ENCODE data around the gene PTDSS2.
"Not testable (repeated sequence)": the region's sequence is repeated elsewhere in the genome, so short reads cannot be mapped to it uniquely, and the experiment has no call there.

Gene PTDSS2

DNA sequence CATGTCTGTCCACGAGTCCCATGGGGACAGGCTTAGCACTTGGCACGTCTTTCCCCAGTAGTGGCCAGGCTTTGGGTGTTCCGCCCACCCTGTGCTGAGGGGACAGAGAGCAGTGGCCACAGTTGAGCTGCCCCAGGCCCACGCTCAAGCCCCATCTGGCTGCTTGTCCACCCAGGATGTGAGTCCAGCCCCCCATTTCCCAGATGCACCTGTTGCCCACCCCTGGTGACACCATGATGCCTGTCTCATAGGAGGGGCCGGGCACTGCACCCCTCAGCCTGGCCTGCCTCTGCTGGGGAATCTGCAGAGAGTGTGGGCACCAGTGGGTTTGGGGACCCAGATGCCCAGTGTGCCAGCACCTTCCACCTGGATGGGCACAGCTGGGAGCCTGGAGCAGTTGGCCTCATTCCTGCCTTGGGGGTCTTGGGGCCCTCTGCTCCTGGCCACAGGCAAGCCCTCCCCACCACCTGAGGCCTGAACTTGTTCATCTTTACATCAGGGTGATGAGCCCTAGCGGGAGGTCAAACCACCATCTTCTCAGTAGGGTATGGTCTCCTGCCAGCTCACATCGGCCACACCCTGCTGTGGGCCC lies 41.0 kb upstream of the PTDSS2 start:
- no peak overlapping the region for H3K27ac Mint-ChIP-seq (ENCODE audit: low read depth)
- H3K4me3 Mint-ChIP-seq: no peak overlapping the region
- no peaks in the 10 kb centered on the region for H3K27me3 Mint-ChIP-seq
- DNase-seq (ENCODE audit: low spot score in 2 of 2): no peak
- no peaks in the 10 kb centered on the region for H3K9me3 Mint-ChIP-seq
- H3K4me1 Mint-ChIP-seq: peaks cover 16% of the 10 kb centered on the region
- no peak for ATAC-seq (replicated peaks; ENCODE audit: extremely low read depth, poor library complexity, severe bottlenecking)
- H3K36me3 Mint-ChIP-seq (ENCODE audit: insufficient read depth): peaks cover 14% of the 10 kb centered on the region

DNA sequence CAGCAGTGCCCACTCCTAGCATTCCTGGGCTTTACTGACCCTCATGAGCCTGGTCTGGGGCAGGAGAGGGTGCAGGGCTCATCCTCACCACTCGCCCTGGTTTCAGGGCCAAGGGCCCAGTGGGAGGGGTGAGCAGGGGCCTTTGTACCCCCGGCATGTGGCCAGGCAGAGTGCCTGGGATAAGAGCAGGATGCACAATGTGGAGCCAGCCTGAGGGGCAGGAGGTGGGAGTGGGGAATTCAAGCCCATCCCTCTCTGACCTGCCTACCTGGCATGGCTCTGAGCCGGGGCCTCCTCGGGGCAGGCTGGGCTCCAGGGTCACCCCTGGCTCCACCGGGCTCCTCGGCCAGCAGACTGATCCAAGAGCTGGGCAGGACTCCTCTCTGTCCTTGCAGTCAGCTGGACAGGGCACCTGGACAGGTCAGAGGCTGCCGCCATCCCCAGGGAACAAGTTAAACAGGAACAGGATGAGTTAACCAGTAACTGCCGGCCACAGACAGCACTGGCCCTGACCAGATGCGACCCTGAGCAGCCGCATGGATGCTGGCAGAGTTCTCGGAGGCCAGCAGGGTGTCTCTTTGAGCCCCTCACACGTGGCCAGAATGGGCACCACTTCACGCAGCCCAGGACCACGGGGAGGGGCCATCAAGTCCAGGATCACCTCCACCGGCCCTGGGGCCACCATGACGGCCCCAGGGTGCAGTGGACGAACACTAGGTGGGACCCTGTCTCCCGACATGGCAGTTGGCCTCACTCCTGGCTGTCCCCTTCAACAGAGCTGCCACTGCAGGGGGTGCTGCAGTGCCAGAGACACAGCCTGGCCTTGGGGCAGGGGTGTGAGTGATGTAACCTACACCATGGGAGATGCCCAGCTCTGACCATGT lies 40.2 kb upstream of the PTDSS2 start:
- Mint-ChIP-seq H3K9me3 (no peaks in the 10 kb centered on the region), H3K36me3 (ENCODE audit: insufficient read depth) (peaks cover 20% of the 10 kb centered on the region), H3K4me1 (peaks cover 22% of the 10 kb centered on the region), H3K27me3 (no peaks in the 10 kb centered on the region), H3K4me3 (no peak overlapping the region), H3K27ac (ENCODE audit: low read depth) (no peak overlapping the region)
- DNase-seq (ENCODE audit: low spot score in 2 of 2): no peak
- no peak for ATAC-seq (replicated peaks; ENCODE audit: extremely low read depth, poor library complexity, severe bottlenecking)

DNA sequence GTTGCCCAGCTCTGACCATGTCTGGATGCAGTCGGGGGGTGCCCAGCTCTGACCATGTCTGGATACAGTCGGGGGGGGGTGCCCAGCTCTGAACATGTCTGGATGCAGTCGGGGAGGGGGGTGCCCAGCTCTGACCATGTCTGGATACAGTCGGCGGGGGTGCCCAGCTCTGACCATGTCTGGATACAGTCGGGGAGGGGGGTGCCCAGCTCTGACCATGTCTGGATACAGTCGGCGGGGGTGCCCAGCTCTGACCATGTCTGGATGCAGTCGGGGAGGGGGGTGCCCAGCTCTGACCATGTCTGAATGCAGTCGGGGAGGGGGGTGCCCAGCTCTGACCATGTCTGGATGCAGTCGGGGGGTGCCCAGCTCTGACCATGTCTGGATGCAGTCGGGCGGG lies 39.4 kb upstream of the PTDSS2 start:
- ATAC-seq (replicated peaks; ENCODE audit: extremely low read depth, poor library complexity, severe bottlenecking); H3K9me3 Mint-ChIP-seq; H3K27me3 Mint-ChIP-seq; H3K4me3 Mint-ChIP-seq; DNase-seq (ENCODE audit: low spot score in 2 of 2); H3K27ac Mint-ChIP-seq (ENCODE audit: low read depth): not testable (repeated sequence)
- H3K4me1 Mint-ChIP-seq: peaks cover 14% of the 10 kb centered on the region
- H3K36me3 Mint-ChIP-seq (ENCODE audit: insufficient read depth): peaks cover 25% of the 10 kb centered on the region

DNA sequence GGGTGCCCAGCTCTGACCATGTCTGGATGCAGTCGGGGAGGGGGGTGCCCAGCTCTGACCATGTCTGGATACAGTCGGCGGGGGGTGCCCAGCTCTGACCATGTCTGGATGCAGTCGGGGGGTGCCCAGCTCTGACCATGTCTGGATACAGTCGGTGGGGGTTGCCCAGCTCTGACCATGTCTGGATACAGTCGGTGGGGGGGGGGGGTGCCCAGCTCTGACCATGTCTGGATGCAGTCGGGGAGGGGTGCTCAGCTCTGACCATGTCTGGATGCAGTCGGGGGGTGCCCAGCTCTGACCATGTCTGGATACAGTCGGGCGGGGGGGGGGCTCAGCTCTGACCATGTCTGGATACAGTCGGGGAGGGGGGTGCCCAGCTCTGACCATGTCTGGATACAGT lies 38.6 kb upstream of the PTDSS2 start:
- Mint-ChIP-seq H3K36me3 (ENCODE audit: insufficient read depth) (peaks cover 25% of the 10 kb centered on the region), H3K4me1 (peaks cover 19% of the 10 kb centered on the region)
- not testable (repeated sequence) for H3K9me3 Mint-ChIP-seq; DNase-seq (ENCODE audit: low spot score in 2 of 2); H3K27ac Mint-ChIP-seq (ENCODE audit: low read depth); H3K27me3 Mint-ChIP-seq; ATAC-seq (replicated peaks; ENCODE audit: extremely low read depth, poor library complexity, severe bottlenecking); H3K4me3 Mint-ChIP-seq

DNA sequence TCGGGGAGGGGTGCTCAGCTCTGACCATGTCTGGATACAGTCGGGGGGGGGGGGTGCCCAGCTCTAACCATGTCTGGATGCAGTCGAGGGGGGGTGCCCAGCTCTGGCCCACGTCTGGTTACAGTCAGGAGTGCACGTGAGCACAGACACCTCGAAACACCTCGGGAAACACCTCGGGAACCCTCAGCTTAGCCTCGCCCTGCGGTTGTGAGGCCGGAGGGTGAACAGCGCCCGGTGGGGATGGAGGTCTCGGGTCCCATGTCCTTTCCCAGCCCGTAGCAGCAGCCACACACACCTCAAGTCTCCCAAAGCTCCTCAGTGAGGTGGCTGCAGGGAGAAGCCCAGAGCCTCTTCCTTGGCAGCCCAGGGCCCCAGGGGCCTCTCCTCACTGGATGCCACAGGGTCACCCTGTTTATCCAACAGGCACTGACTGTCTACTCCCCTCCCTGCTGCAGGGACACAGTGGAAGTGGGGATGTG lies 37.4 kb upstream of the PTDSS2 start:
- Mint-ChIP-seq H3K9me3 (no peaks in the 10 kb centered on the region), H3K36me3 (ENCODE audit: insufficient read depth) (peaks cover 24% of the 10 kb centered on the region), H3K27ac (ENCODE audit: low read depth) (no peak overlapping the region), H3K27me3 (no peaks in the 10 kb centered on the region), H3K4me1 (peaks cover 19% of the 10 kb centered on the region), H3K4me3 (peak overlapping the region; percentile 92)
- peak in 1 of 2 donors; percentile 7 for DNase-seq (ENCODE audit: low spot score in 2 of 2)
- ATAC-seq (replicated peaks; ENCODE audit: extremely low read depth, poor library complexity, severe bottlenecking): no peak

DNA sequence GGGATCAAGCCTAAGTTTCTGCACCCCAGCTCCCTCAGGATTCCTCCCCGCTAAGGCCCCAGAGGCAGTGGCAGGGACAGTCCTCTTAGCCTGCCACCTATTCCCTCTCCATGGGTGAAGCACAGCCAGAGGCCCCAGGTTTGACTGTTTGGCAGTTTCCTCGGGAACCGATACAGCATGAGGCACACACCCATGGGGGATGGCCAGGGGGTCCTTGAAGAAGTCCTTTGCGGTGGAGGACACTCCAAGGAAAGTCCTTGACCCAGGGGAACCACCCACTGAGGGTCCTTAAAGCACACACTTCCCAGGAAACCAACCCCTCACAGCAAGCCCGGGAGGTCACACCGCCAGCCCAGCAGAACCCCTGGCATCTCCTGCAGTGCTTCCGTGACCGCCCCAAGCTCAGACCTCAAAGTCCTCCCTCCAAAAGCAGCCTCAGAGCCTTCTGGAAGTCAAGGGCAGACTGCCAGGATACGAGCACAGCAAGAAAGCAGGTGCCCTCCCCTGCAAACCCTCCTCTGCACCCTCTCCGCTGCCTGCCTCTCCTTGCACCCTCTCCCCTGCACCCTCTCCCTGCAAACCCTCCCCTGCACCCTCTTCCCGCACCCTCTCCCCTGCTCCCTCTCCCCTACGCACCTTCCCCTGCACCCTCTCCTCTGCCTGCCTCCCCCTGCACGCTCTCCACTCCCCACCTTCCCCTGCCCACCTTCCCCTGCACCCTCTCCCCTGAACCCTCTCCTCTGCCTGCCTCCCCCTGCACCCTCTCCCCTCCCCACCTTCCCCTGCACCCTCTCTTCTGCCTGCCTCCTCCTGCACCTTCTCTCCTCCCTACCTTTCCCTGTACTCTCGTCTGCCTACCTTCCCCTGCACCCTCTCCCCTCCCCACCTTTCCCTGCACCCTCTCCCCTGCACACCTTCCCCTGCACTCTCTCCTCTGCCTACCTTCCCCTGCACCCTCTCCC lies 36.7 kb upstream of the PTDSS2 start:
- Mint-ChIP-seq H3K4me1 (peaks cover 19% of the 10 kb centered on the region), H3K36me3 (ENCODE audit: insufficient read depth) (peaks cover 24% of the 10 kb centered on the region), H3K9me3 (no peaks in the 10 kb centered on the region), H3K27me3 (no peaks in the 10 kb centered on the region), H3K4me3 (peak overlapping the region; percentile 92), H3K27ac (ENCODE audit: low read depth) (peak overlapping the region; percentile 78)
- DNase-seq (ENCODE audit: low spot score in 2 of 2) (peak in 1 of 2 donors; percentile 13), ATAC-seq (replicated peaks; ENCODE audit: extremely low read depth, poor library complexity, severe bottlenecking) (no peak)

DNA sequence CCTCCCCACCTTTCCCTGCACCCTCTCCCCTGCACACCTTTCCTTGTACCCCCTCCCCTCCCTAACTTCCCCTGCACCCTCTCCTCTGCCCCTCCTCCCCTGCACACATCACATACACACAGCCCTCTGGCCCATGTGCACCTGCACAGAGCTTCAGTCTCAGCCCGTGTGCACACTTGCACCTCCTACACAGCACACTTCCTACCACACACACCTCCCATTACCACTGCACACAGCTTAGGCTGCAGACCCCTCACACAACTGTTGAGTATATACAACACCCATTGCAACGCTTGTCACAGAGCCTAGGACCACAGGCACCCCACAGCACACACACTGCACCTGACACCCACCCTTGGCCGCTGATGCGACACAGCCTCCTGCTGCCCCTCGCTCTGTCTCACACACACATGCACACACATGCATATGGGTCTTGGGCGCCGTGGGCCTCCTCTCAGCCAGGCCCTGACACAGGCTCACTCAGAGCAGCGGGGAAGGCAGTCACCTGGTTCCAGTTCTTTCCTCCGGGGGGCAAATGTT lies 35.7 kb upstream of the PTDSS2 start:
- H3K36me3 Mint-ChIP-seq (ENCODE audit: insufficient read depth): peaks cover 25% of the 10 kb centered on the region
- H3K9me3 Mint-ChIP-seq: no peaks in the 10 kb centered on the region
- peaks cover 19% of the 10 kb centered on the region for H3K4me1 Mint-ChIP-seq
- no peaks in the 10 kb centered on the region for H3K27me3 Mint-ChIP-seq
- ATAC-seq (replicated peaks; ENCODE audit: extremely low read depth, poor library complexity, severe bottlenecking): peak; percentile 26
- no peak for DNase-seq (ENCODE audit: low spot score in 2 of 2)
- H3K4me3 Mint-ChIP-seq: peak overlapping the region; percentile 92
- peak overlapping the region; percentile 89 for H3K27ac Mint-ChIP-seq (ENCODE audit: low read depth)

DNA sequence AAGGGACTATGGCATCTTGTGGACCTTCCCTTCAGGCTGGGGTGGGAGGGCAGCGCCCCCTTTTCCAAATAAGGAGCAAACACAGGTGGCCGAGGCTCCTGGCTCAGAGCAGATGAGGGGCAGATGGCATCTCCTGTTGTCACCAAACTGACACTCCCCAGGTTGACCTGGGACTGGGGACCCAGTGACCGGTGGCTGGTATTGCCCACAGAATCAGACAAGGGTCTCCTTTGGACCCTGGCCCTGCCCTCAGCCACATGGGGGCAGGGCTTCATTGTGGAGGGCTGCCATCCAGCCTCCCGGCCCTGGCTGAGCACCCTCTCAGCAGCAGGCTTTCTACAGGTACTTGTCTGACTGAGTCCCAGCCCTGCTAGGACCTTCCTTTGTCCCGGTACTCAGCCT lies 34.4 kb upstream of the PTDSS2 start:
- Mint-ChIP-seq H3K27me3 (no peaks in the 10 kb centered on the region), H3K9me3 (no peaks in the 10 kb centered on the region), H3K27ac (ENCODE audit: low read depth) (peak overlapping the region; percentile 89), H3K4me1 (peaks cover 19% of the 10 kb centered on the region), H3K36me3 (ENCODE audit: insufficient read depth) (peaks cover 25% of the 10 kb centered on the region), H3K4me3 (peak overlapping the region; percentile 92)
- ATAC-seq (replicated peaks; ENCODE audit: extremely low read depth, poor library complexity, severe bottlenecking) (no peak), DNase-seq (ENCODE audit: low spot score in 2 of 2) (no peak)

DNA sequence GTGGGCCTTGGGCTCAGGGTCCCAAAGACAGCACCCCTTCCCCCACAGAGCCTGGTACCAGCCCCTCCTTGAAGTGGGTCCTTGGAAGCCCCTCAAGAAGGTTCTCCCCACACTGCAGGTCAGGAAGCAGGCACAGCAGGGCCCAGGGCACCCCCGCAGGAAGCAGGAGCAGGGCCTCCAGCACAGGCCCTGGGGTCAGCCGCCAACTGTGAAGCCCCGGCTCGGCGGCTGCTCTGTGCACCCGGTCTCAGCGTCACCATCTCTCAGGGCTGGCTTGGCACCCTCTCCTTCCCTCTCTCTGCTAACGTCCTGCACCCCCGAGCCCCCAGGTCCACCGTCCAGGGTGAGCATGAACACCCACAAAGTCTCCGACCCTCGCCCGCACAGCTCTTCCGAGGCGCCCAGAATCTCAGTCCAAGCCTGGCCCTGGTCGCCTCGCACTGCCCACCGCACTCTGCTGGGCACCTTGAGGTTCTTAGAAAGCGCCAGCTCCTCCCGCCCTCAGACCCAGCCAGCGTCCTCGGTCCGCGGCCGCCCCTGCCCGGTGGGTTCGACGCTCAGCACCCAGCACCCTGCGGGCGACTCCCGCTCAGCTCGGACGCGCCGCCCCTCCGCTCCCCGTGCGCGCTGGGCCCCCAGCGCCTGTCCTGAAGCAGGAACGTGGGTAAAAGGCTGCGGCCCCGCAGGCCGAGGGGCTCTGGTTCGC lies 33.9 kb upstream of the PTDSS2 start:
- Mint-ChIP-seq H3K27ac (ENCODE audit: low read depth) (peak overlapping the region; percentile 89), H3K36me3 (ENCODE audit: insufficient read depth) (peaks cover 25% of the 10 kb centered on the region), H3K9me3 (no peaks in the 10 kb centered on the region), H3K27me3 (no peaks in the 10 kb centered on the region), H3K4me3 (peak overlapping the region; percentile 92), H3K4me1 (peaks cover 19% of the 10 kb centered on the region)
- DNase-seq (ENCODE audit: low spot score in 2 of 2): peak in 1 of 2 donors; percentile 11
- ATAC-seq (replicated peaks; ENCODE audit: extremely low read depth, poor library complexity, severe bottlenecking): no peak

DNA sequence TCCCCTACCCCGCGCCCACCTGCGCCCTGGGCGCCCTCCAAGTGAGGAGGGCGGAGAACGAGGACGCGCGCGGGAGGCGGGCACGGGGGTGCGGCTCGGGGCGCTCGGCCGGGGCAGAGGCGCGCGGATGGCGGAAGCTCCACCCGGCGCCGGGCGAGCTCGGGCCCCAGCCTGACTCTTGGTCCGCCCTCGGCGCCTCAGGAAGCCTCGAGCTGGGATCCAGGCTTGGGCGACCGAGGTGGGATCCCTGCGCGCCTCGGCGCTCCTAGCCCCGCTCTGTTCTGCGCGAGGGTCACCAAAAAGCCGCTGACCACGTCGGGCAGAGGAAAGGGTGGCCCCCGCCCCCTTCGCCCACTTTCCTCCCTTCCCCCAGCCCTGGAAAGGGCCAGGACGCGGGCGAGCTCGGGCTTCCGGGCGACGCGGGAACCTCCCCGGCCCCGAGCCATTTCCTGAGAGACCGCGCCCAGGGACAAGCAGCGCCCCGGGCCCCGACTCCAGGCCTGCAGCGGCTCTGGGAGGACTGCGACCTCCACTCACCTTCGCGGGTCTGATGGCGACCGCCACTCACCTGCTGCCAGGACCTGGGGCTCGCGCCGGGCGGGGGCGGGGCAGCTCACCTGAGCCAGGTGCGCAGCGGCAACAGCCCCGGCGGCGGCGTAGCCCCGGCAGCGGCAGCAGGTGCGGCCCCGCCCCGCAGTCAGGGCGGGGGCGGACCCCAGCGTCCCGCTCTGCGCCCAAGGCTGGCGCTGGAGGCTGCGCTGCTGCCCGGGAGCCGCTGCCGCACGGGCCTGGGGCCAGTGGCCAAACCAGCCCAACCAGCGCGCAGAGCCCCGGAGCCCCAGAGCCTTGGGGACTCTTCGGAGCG lies 33.1 kb upstream of the PTDSS2 start:
- peaks cover 19% of the 10 kb centered on the region for H3K4me1 Mint-ChIP-seq
- DNase-seq (ENCODE audit: low spot score in 2 of 2) (peak in 1 of 2 donors; percentile 14), ATAC-seq (replicated peaks; ENCODE audit: extremely low read depth, poor library complexity, severe bottlenecking) (no peak)

More for the DNA sequence above, 33.1 kb upstream of the PTDSS2 start:
- H3K27me3 Mint-ChIP-seq: no peaks in the 10 kb centered on the region
- peaks cover 25% of the 10 kb centered on the region for H3K36me3 Mint-ChIP-seq (ENCODE audit: insufficient read depth)
- H3K4me3 Mint-ChIP-seq: peak overlapping the region; percentile 92
- peak overlapping the region; percentile 89 for H3K27ac Mint-ChIP-seq (ENCODE audit: low read depth)
- H3K9me3 Mint-ChIP-seq: no peaks in the 10 kb centered on the region

Data from central memory CD8-positive, alpha-beta T cell (primary cell).